ENCODE data around the gene XRCC5. TPM values are rescaled to one million over a fixed set of nuclear protein-coding genes. Genes with fewer than 3 reads are reported as not detected.

Gene XRCC5
- total RNA-seq, 1 donor from 2014 or later = 360 TPM

DNA sequence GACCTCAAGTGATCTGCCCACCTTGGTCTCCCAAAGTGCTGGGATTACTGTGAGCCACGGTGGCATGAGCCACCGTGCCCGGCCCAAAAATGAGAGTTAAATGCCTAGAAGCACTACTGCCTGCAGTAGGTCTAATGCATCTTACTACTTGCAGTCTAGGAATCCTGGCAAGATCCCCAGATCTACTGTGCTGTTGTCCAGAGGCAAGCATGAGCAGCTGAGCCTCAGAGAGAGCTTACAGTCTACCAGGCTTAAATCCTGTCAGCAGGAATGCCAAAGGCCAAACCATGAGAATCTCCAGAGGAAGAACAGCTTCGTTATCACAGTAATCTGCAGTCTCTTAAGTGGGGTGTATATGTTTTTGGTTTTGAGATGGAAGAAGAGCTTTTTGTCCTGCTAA lies 54.4 kb downstream of the XRCC5 start:
- DNase-seq (ENCODE audit: low read depth) = no peak
- H3K4me3 ChIP-seq (ENCODE audit: low read depth, low read length) = no peak overlapping the region
- TF ChIP-seq, protein P1, sequence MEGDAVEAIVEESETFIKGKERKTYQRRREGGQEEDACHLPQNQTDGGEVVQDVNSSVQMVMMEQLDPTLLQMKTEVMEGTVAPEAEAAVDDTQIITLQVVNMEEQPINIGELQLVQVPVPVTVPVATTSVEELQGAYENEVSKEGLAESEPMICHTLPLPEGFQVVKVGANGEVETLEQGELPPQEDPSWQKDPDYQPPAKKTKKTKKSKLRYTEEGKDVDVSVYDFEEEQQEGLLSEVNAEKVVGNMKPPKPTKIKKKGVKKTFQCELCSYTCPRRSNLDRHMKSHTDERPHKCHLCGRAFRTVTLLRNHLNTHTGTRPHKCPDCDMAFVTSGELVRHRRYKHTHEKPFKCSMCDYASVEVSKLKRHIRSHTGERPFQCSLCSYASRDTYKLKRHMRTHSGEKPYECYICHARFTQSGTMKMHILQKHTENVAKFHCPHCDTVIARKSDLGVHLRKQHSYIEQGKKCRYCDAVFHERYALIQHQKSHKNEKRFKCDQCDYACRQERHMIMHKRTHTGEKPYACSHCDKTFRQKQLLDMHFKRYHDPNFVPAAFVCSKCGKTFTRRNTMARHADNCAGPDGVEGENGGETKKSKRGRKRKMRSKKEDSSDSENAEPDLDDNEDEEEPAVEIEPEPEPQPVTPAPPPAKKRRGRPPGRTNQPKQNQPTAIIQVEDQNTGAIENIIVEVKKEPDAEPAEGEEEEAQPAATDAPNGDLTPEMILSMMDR (conservative IDR thresholded peaks at IDR 0.05; ENCODE audit: low read depth, low read length) = no peak

DNA sequence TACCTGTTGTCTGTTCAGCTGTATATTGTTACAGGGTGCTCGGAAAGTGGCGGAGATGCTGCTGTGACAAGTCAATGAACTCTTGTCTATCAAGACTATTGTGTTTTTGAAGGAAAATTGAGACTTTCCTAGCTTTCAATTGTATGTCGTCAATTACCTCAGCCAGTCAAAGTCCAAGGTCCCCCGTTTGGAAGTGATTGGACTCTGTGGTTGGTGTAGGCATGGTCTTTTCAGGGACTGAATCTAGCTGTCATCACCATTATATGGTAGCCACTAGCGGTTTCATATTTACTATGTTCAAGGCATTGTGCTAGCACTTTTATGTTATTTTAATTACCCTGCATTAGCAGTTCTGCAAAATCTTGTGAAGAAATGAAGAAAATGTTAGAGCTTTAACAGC lies 54.9 kb downstream of the XRCC5 start:
- TF ChIP-seq, protein P1 (conservative IDR thresholded peaks at IDR 0.05; ENCODE audit: low read depth, low read length) = no peak
- no peak overlapping the region for H3K4me3 ChIP-seq (ENCODE audit: low read depth, low read length)
- DNase-seq (ENCODE audit: low read depth) = no peak

DNA sequence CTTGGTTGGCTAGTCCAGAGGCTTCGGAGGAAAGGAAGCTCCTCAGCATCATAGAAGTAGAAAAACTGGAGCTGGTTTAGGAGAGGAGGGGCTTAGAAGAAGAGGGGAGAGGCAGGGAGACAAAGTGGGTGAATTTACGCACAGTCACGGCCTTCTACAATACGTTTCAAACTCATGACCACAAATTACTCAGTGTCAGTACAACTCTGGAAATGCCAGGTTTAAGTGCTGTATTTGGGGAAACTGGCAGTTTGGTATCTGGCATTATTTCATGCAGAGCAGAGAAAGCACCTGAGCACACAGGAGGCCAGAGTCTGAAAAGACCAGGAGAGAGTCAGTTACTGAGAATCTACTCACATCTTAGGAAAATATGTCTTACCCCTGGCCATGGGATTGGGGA lies 55.4 kb downstream of the XRCC5 start:
- TF ChIP-seq, protein P1 (conservative IDR thresholded peaks at IDR 0.05; ENCODE audit: low read depth, low read length) = no peak
- H3K4me3 ChIP-seq (ENCODE audit: low read depth, low read length) = no peak overlapping the region

DNA sequence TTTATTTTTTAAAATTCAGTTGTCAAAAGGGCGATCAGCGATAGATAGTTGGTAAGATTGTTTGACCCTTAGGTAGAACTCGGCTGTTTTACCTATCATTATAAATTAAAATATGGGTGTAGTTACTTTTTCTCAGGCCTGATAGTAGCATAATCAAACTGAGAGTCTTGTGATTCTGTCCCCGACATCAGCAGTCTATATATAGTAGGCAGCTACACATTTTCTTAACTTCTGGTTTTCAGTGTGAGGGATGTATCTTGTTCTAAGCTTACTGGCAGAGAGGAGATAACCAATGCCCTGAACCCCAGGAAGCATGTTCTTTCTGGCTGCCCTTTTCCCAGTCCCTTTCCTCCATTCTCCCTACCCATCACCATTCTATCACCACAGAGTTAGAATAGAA lies 56.6 kb downstream of the XRCC5 start:
- TF ChIP-seq, protein P1 (conservative IDR thresholded peaks at IDR 0.05; ENCODE audit: low read depth, low read length) = no peak
- DNase-seq (ENCODE audit: low read depth) = no peak
- H3K4me3 ChIP-seq (ENCODE audit: low read depth, low read length) = no peak overlapping the region

More for the DNA sequence above, 55.4 kb downstream of the XRCC5 start:
- DNase-seq (ENCODE audit: low read depth) = no peak

DNA sequence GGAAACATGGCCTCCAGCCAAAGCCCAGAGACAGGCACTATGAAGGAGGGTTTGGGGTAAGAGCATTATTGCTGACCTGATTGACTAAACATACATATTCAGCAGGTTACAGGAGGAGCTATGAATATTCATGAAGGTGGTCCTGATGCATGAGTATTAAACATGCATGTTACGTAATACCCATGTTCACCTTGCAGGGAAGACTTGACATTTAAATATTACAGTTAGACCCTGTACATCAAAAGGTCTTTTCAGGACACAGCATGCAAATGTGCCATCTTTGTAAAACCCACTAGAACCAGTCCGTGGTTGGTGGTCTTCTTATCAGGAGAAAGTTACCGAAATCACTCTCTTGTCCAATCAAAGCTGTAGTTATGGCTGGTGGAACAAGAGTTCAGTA lies 59.9 kb downstream of the XRCC5 start:
- TF ChIP-seq, protein P1 (conservative IDR thresholded peaks at IDR 0.05; ENCODE audit: low read depth, low read length) = no peak

DNA sequence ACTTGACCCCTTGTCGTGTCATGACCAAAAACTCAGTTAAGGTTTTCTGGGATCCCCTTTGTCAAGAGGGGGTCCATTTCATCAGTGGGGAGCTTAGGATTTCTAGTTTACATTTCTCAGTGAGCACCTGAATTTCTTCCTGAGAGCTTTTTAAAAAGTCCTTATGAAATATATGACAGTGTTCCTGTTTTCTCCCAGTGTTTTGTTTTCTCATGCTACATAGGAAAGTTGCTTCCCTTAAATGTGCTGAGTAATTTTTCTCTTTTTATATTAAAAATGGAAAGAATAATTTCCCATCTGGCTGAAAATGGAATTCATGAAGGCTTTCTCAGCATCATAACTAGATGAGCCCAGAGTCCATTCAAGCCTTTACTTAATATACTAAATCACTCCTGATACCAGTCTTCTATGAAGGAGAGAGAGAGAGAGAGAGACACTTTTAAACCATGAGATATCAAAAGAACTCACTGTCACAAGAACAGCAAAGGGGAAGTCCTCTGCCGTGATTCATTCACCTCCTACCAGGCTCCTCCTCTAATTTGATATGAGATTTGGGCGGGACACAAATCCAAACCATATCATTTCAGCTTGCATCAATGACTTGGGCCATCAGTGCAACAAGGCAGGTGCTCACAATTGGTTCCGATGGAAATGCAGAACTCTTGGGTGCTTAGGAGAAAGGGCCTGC lies 61.1 kb downstream of the XRCC5 start:
- TF ChIP-seq, protein P1 (conservative IDR thresholded peaks at IDR 0.05; ENCODE audit: low read depth, low read length) = no peak
- no peak for DNase-seq (ENCODE audit: low read depth)
- H3K4me3 ChIP-seq (ENCODE audit: low read depth, low read length) = no peak overlapping the region

More for the DNA sequence above, 59.9 kb downstream of the XRCC5 start:
- no peak overlapping the region for H3K4me3 ChIP-seq (ENCODE audit: low read depth, low read length)
- no peak for DNase-seq (ENCODE audit: low read depth)

DNA sequence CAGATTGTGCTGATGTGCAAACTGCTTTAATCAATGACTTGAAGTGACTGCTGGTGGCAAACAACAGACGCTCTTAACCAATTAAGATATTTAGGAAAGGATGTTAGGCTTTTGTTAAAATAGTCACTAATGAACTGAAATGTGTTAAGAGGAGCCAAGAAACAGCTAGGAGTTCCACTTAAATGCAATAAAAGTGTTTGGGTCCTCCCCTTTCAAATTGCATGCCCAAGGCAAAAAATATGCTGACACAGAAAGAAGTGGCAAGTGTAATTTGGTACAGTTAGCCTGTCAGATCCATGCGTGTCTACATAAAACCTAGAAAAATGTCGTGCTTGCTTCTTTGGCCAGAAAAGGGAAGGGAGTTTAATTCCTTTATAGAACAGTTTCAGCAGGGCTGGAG lies 61.9 kb downstream of the XRCC5 start:
- TF ChIP-seq, protein P1 (conservative IDR thresholded peaks at IDR 0.05; ENCODE audit: low read depth, low read length) = no peak
- DNase-seq (ENCODE audit: low read depth) = no peak
- no peak overlapping the region for H3K4me3 ChIP-seq (ENCODE audit: low read depth, low read length)
